DND-41 (cell line): ENCODE data around the gene ADK.

Experiments
- ATAC-seq: fragments of 200-7000 bp; cut with Tn5 transposase; 3 replicates; pipeline ENCODE4 v1.9.1; 2021; ENCODE audit warnings: low read depth; ENCODE audit not compliant: insufficient read depth
- DNase-seq: peaks from one replicate; pipeline ENCODE4 v3.0.0-alpha.2; 2020
- H2AFZ ChIP-seq: 2 replicates; pipeline ENCODE4 v1.6.0; 2012; ENCODE audit warnings: low read depth, low read length
- H3K27ac ChIP-seq: 2 replicates; pipeline ENCODE4 v1.5.1; 2012; ENCODE audit warnings: low read length, inconsistent platforms
- H3K27me3 ChIP-seq: fragments of 200-600 bp; sonication (generic); 2 replicates; pipeline ENCODE4 v1.6.0; 2012; ENCODE audit warnings: low read length, mild to moderate bottlenecking, inconsistent platforms; ENCODE audit not compliant: insufficient read depth, poor library complexity
- H3K36me3 ChIP-seq: 2 replicates; pipeline ENCODE4 v1.5.1; 2012; ENCODE audit warnings: low read length, inconsistent platforms; ENCODE audit not compliant: insufficient read depth
- H3K4me1 ChIP-seq: 2 replicates; pipeline ENCODE4 v1.5.1; 2012; ENCODE audit warnings: mild to moderate bottlenecking, low read length; ENCODE audit not compliant: insufficient read depth
- H3K4me2 ChIP-seq: 2 replicates; pipeline ENCODE4 v1.6.0; 2012; ENCODE audit warnings: mild to moderate bottlenecking, moderate library complexity, low read length, inconsistent platforms; ENCODE audit not compliant: insufficient read depth
- H3K4me3 ChIP-seq, 2 experiments: fragments of 200-600 bp in 1 of 2; shearing (Covaris generic) in 1 of 2; 2 replicates each; pipeline ENCODE4 v1.5.1; 2012 to 2016; ENCODE audit warnings: inconsistent platforms in 2 of 2, low read length in 2 of 2, mild to moderate bottlenecking in 2 of 2, low read depth in 1 of 2, moderate library complexity in 1 of 2
- H3K79me2 ChIP-seq: 2 replicates; pipeline ENCODE4 v1.6.0; 2012; ENCODE audit warnings: low read length, inconsistent platforms; ENCODE audit not compliant: insufficient read depth
- H3K9ac ChIP-seq: 2 replicates; pipeline ENCODE4 v1.6.0; 2012; ENCODE audit warnings: low read depth, mild to moderate bottlenecking, inconsistent platforms, low read length, moderate library complexity
- H3K9me3 ChIP-seq: 2 replicates; pipeline ENCODE4 v1.5.1; 2012; ENCODE audit warnings: low read length, moderate library complexity, mild to moderate bottlenecking, inconsistent platforms; ENCODE audit not compliant: insufficient read depth, severe bottlenecking
- H4K20me1 ChIP-seq: 2 replicates; pipeline ENCODE4 v1.6.0; 2012; ENCODE audit warnings: low read length; ENCODE audit not compliant: insufficient read depth
- EZH2 ChIP-seq: IDR thresholded peaks from 3 replicates; pipeline ENCODE4 v1.6.1; 2012; ENCODE audit warnings: borderline replicate concordance, low read depth, mild to moderate bottlenecking, moderate library complexity, low read length, inconsistent platforms; ENCODE audit not compliant: severe bottlenecking
- TF ChIP-seq, protein P1 (sequence below): IDR thresholded peaks from 2 replicates; pipeline ENCODE4 v1.5.1; 2012; ENCODE audit warnings: borderline replicate concordance, low read length, moderate library complexity, mild to moderate bottlenecking; ENCODE audit not compliant: poor library complexity, severe bottlenecking; ENCODE audit errors: extremely low read depth

The ADK gene

DNA sequence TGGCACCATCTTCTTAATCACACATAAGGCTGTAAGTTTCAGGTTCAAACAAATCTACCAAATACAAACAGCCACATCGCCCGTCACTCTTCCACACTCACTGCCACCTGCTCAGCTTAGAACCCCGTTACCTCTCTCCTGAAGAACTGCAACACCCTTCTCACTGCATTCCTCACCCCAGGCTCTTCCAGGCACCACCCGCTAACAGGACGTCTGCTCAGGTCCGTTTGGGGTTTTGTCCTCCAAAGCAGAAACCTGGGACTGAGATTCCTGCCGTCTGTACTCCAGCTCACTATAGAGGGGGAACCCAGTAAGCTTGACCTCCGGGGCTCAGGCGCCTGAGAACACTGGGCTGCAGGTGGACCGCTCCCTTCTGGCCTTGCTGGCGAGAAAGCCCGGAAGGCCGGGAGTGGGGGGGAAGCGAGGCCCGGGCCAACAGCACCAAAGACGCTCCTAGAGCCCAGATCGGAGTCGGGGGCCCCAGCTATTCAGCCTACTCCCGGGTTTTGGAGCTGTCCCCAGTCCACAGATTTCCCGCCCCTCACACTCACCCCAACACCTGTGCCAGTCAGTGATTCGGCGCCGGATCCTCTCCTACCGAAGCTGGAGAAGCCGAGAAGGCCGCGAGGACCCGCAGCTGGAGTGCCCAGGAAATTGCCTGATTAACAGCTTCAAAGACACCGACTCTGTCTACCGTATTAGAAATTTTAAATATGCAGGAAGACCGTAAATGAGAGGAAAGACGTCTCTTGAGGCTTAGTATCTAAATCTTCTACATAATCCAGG lies 624 bp upstream of the ADK start, which contains the start of gene AP3M1:
Gene AP3M1, minus strand, starts transcription at position 625 of the 786 bp plus-strand sequence. CDS start 12,449 bp downstream, outside the sequence.
- Histone ChIP-seq H3K27me3 (no peaks in the 10 kb centered on the region), H3K9me3 (no peaks in the 10 kb centered on the region), H4K20me1 (peaks cover 4% of the 10 kb centered on the region; the same call in 1 of the 2 replicates), H3K27ac (peak within 1 kb of the TSS; percentile 93), H3K79me2 (peaks cover 78% of the 10 kb centered on the region), H2AFZ (peak within 1 kb of the TSS; percentile 92), H3K4me1 (peaks cover 37% of the 10 kb centered on the region), H3K4me3 (peak within 1 kb of the TSS; percentile 71), H3K36me3 (peaks cover 6% of the 10 kb centered on the region; the same call in 1 of the 2 replicates), H3K9ac (peak within 1 kb of the TSS; percentile 68), H3K4me2 (peak within 1 kb of the TSS; percentile 75)
- TF ChIP-seq, protein P1, sequence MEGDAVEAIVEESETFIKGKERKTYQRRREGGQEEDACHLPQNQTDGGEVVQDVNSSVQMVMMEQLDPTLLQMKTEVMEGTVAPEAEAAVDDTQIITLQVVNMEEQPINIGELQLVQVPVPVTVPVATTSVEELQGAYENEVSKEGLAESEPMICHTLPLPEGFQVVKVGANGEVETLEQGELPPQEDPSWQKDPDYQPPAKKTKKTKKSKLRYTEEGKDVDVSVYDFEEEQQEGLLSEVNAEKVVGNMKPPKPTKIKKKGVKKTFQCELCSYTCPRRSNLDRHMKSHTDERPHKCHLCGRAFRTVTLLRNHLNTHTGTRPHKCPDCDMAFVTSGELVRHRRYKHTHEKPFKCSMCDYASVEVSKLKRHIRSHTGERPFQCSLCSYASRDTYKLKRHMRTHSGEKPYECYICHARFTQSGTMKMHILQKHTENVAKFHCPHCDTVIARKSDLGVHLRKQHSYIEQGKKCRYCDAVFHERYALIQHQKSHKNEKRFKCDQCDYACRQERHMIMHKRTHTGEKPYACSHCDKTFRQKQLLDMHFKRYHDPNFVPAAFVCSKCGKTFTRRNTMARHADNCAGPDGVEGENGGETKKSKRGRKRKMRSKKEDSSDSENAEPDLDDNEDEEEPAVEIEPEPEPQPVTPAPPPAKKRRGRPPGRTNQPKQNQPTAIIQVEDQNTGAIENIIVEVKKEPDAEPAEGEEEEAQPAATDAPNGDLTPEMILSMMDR, result no peak
- TF ChIP-seq EZH2, result no peak
- DNase-seq (peak; percentile 85), ATAC-seq (peak; percentile 67)

- no peak for DNase-seq
- no peak for ATAC-seq
- H3K27ac ChIP-seq, result peak overlapping the region; percentile 66; the same call in 1 of the 2 replicates
- H3K4me2 ChIP-seq, result peak overlapping the region; percentile 75
- peak overlapping the region; percentile 68 for H3K9ac ChIP-seq
- H3K79me2 ChIP-seq, result peaks cover 61% of the 10 kb centered on the region
- TF ChIP-seq EZH2, result no peak
- peaks cover 4% of the 10 kb centered on the region; the same call in 1 of the 2 replicates for H4K20me1 ChIP-seq
- no peaks in the 10 kb centered on the region for H3K9me3 ChIP-seq
- H3K36me3 ChIP-seq, result no peaks in the 10 kb centered on the region
- peaks cover 37% of the 10 kb centered on the region for H3K4me1 ChIP-seq
- H3K27me3 ChIP-seq, result no peaks in the 10 kb centered on the region
- H2AFZ ChIP-seq, result peak overlapping the region; percentile 92
- peak overlapping the region; percentile 71 for H3K4me3 ChIP-seq
These were observed 1.1 kb downstream of the ADK start for GRCh38 chr10:74151879-74152722.

DNA sequence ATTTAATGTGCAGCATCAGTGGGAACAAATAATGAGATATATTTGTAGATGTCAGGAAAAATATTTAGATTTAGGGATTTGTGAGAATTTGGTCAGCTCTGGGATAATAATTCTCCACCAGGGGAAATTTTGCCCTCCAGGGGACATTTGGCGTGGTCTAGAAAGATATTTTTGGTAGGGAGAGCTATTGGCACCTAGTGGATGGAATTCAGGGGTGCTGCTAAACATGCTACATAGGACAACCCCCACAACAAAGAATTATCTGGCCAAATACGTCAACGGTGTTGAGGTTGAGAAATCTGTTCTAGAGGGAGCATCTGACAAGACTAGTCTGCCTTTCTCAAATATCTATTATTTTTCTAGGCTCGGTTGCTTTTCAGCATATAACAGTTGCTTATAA lies 2.1 kb downstream of the ADK start:
- DNase-seq, result no peak
- no peak overlapping the region for H2AFZ ChIP-seq
- H3K4me2 ChIP-seq, result 0 out of 2 replicates have a peak overlapping the region, but pooled peaks have one; percentile 75
- H3K36me3 ChIP-seq, result no peaks in the 10 kb centered on the region
- H3K9me3 ChIP-seq, result no peaks in the 10 kb centered on the region
- H3K9ac ChIP-seq, result no peak overlapping the region
- peaks cover 2% of the 10 kb centered on the region; the same call in 1 of the 2 replicates for H4K20me1 ChIP-seq
- no peak for ATAC-seq
- peaks cover 52% of the 10 kb centered on the region for H3K79me2 ChIP-seq
- H3K4me1 ChIP-seq, result peaks cover 35% of the 10 kb centered on the region
- no peaks in the 10 kb centered on the region for H3K27me3 ChIP-seq
- H3K27ac ChIP-seq, result no peak overlapping the region
- TF ChIP-seq, protein P1, result no peak
- TF ChIP-seq EZH2, result no peak
- H3K4me3 ChIP-seq, result no peak overlapping the region
